KMS-11 (cell line): ENCODE measurements around the gene AKR7A2.

Experiments used
- H2AFZ ChIP-seq: fragments of 200-600 bp; sonication (generic); 2 replicates; pipeline ENCODE4 v1.6.1; 2016; ENCODE audit warnings: antibody characterized with exemption, mixed run types, low read depth
- H3K27ac ChIP-seq: fragments of 200-600 bp; sonication (generic); 2 replicates; pipeline ENCODE4 v1.6.1; 2016; ENCODE audit warnings: mild to moderate bottlenecking, mixed run types
- H3K27me3 ChIP-seq: fragments of 200-600 bp; sonication (generic); 2 replicates; pipeline ENCODE4 v1.6.1; 2017; ENCODE audit warnings: mild to moderate bottlenecking, low read depth, mixed run types, moderate library complexity; ENCODE audit not compliant: insufficient read depth
- H3K36me3 ChIP-seq: fragments of 200-600 bp; sonication (generic); 2 replicates; pipeline ENCODE4 v1.6.1; 2017; ENCODE audit warnings: mild to moderate bottlenecking, mixed run types; ENCODE audit not compliant: insufficient read depth
- H3K4me1 ChIP-seq: fragments of 200-600 bp; sonication (generic); 2 replicates; pipeline ENCODE4 v1.6.1; 2016; ENCODE audit warnings: mild to moderate bottlenecking, low read depth, mixed run types; ENCODE audit not compliant: poor library complexity, severe bottlenecking
- H3K4me2 ChIP-seq: fragments of 200-600 bp; sonication (generic); 2 replicates; pipeline ENCODE4 v1.7.0; 2016; ENCODE audit warnings: mild to moderate bottlenecking, mixed run types
- H3K4me3 ChIP-seq: fragments of 200-600 bp; sonication (generic); IDR thresholded peaks from 2 replicates; pipeline ENCODE4 v1.6.1; 2017; ENCODE audit warnings: low read depth, low read length, mixed read lengths; ENCODE audit not compliant: insufficient read depth
- H3K79me2 ChIP-seq: fragments of 200-600 bp; sonication (generic); 2 replicates; pipeline ENCODE4 v1.6.1; 2016; ENCODE audit warnings: low read depth, mixed run types; ENCODE audit not compliant: insufficient read depth
- H3K9ac ChIP-seq: fragments of 200-600 bp; sonication (generic); 2 replicates; pipeline ENCODE4 v1.6.1; 2016; ENCODE audit warnings: mild to moderate bottlenecking, mixed run types
- H4K20me1 ChIP-seq: fragments of 200-600 bp; sonication (generic); 2 replicates; pipeline ENCODE4 v1.6.1; 2016; ENCODE audit warnings: mild to moderate bottlenecking, mixed run types; ENCODE audit not compliant: insufficient read depth
- TF ChIP-seq, protein P1 (sequence below): fragments of 200-600 bp; sonication (generic); conservative IDR thresholded peaks from 2 replicates; pipeline ENCODE4 v1.6.1; 2017; ENCODE audit warnings: low read depth, mild to moderate bottlenecking, antibody characterized with exemption, low read length, moderate library complexity, mixed read lengths

AKR7A2 gene

GRCh38 chr1:19336543-19336942 lies 24.6 kb upstream of the AKR7A2 start:
- Histone ChIP-seq H3K9ac (no peak overlapping the region), H3K27ac (no peak overlapping the region), H3K36me3 (no peaks in the 10 kb centered on the region), H3K27me3 (no peaks in the 10 kb centered on the region), H3K4me2 (no peak overlapping the region), H3K4me3 (no peak overlapping the region), H3K4me1 (no peaks in the 10 kb centered on the region), H4K20me1 (no peaks in the 10 kb centered on the region), H3K79me2 (no peaks in the 10 kb centered on the region), H2AFZ (no peak overlapping the region)
- TF ChIP-seq, protein P1, sequence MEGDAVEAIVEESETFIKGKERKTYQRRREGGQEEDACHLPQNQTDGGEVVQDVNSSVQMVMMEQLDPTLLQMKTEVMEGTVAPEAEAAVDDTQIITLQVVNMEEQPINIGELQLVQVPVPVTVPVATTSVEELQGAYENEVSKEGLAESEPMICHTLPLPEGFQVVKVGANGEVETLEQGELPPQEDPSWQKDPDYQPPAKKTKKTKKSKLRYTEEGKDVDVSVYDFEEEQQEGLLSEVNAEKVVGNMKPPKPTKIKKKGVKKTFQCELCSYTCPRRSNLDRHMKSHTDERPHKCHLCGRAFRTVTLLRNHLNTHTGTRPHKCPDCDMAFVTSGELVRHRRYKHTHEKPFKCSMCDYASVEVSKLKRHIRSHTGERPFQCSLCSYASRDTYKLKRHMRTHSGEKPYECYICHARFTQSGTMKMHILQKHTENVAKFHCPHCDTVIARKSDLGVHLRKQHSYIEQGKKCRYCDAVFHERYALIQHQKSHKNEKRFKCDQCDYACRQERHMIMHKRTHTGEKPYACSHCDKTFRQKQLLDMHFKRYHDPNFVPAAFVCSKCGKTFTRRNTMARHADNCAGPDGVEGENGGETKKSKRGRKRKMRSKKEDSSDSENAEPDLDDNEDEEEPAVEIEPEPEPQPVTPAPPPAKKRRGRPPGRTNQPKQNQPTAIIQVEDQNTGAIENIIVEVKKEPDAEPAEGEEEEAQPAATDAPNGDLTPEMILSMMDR: no peak

- no peaks in the 10 kb centered on the region for H3K36me3 ChIP-seq
- no peak overlapping the region for H3K4me2 ChIP-seq
- H3K27me3 ChIP-seq: no peaks in the 10 kb centered on the region
- H4K20me1 ChIP-seq: no peaks in the 10 kb centered on the region
- no peak overlapping the region for H3K4me3 ChIP-seq
- no peaks in the 10 kb centered on the region for H3K4me1 ChIP-seq
- no peak overlapping the region for H3K9ac ChIP-seq
- TF ChIP-seq, protein P1: no peak
- no peak overlapping the region for H3K27ac ChIP-seq
- H3K79me2 ChIP-seq: no peaks in the 10 kb centered on the region
- H2AFZ ChIP-seq: no peak overlapping the region
Measured at GRCh38 chr1:19333587-19334354, 21.8 kb upstream of the AKR7A2 start.

- Histone ChIP-seq H2AFZ (no peak overlapping the region), H3K36me3 (no peaks in the 10 kb centered on the region), H3K27me3 (no peaks in the 10 kb centered on the region), H3K27ac (no peak overlapping the region), H3K4me3 (no peak overlapping the region), H3K9ac (no peak overlapping the region), H4K20me1 (no peaks in the 10 kb centered on the region), H3K4me1 (no peaks in the 10 kb centered on the region), H3K4me2 (no peak overlapping the region), H3K79me2 (no peaks in the 10 kb centered on the region)
- TF ChIP-seq, protein P1: no peak
Measured at GRCh38 chr1:19332832-19333231, 20.9 kb upstream of the AKR7A2 start.

- Histone ChIP-seq H3K4me3 (no peak overlapping the region), H3K27ac (no peak overlapping the region), H3K79me2 (no peaks in the 10 kb centered on the region), H3K4me2 (no peak overlapping the region), H3K9ac (no peak overlapping the region), H4K20me1 (no peaks in the 10 kb centered on the region), H2AFZ (no peak overlapping the region), H3K36me3 (no peaks in the 10 kb centered on the region), H3K27me3 (no peaks in the 10 kb centered on the region), H3K4me1 (no peaks in the 10 kb centered on the region)
- TF ChIP-seq, protein P1: no peak
Measured at GRCh38 chr1:19331262-19331878, 19.4 kb upstream of the AKR7A2 start.
